ENCODE data around the gene ABCD1. TPM values are rescaled to one million over a fixed set of nuclear protein-coding genes. Genes with fewer than 3 reads are reported as not detected.
A peak's percentile ranks its signal among the peaks of the same experiment; 100 is the strongest.
"Not testable (repeated sequence)": the region's sequence is repeated elsewhere in the genome, so short reads cannot be mapped to it uniquely, and the experiment has no call there.

The ABCD1 gene
- total RNA-seq, 1 donor from 2014 or later: 27.2 TPM

GRCh38 chrX:153702336-153703035, 22.2 kb upstream of the ABCD1 start:
- Mint-ChIP-seq H3K27ac (ENCODE audit: unreplicated experiment) (no peak overlapping the region), H3K27me3 (ENCODE audit: low read depth, unreplicated experiment) (no peaks in the 10 kb centered on the region), H3K4me1 (ENCODE audit: low read depth, unreplicated experiment) (no peaks in the 10 kb centered on the region), H3K9me3 (ENCODE audit: unreplicated experiment) (no peaks in the 10 kb centered on the region), H3K4me3 (ENCODE audit: unreplicated experiment) (no peak overlapping the region), H3K36me3 (ENCODE audit: low read depth, unreplicated experiment) (peaks cover 2% of the 10 kb centered on the region)
- Histone ChIP-seq H3K4me1 (ENCODE audit: insufficient read depth, low read length) (peaks cover 5% of the 10 kb centered on the region), H4K20me1 (ENCODE audit: insufficient read depth, low read length) (peaks cover under 1% of the 10 kb centered on the region), H3K36me3 (ENCODE audit: insufficient read depth, low read length) (no peaks in the 10 kb centered on the region), H2AFZ (ENCODE audit: low read depth, low read length) (no peak overlapping the region), H3K9ac (ENCODE audit: low read length) (no peak overlapping the region), H3K4me3 (ENCODE audit: insufficient read depth, low read depth, low read length) (no peak overlapping the region), H3K27me3 (ENCODE audit: insufficient read depth, low read length) (no peaks in the 10 kb centered on the region), H3K4me2 (ENCODE audit: low read length) (no peak overlapping the region), H3K9me3 (ENCODE audit: insufficient read depth, low read depth, low read length) (no peaks in the 10 kb centered on the region), H3K79me2 (ENCODE audit: insufficient read depth, low read length) (no peaks in the 10 kb centered on the region), H3K27ac (ENCODE audit: low read depth, low read length) (no peak overlapping the region)
- DNase-seq (ENCODE audit: low read depth): no peak
- FAIRE-seq: no peak
- no peak for TF ChIP-seq CTCF (IDR thresholded peaks at IDR 0.05; ENCODE audit: insufficient read depth, low read depth, low read length)
- no peak for TF ChIP-seq EZH2 (IDR thresholded peaks at IDR 0.05; ENCODE audit: insufficient read depth, low read length)

- Mint-ChIP-seq H3K9me3 (ENCODE audit: unreplicated experiment) (no peaks in the 10 kb centered on the region), H3K27ac (ENCODE audit: unreplicated experiment) (no peak overlapping the region), H3K27me3 (ENCODE audit: low read depth, unreplicated experiment) (no peaks in the 10 kb centered on the region), H3K4me1 (ENCODE audit: low read depth, unreplicated experiment) (peaks cover 1% of the 10 kb centered on the region), H3K4me3 (ENCODE audit: unreplicated experiment) (no peak overlapping the region), H3K36me3 (ENCODE audit: low read depth, unreplicated experiment) (peaks cover 2% of the 10 kb centered on the region)
- Histone ChIP-seq H4K20me1 (ENCODE audit: insufficient read depth, low read length) (peaks cover 6% of the 10 kb centered on the region), H3K27me3 (ENCODE audit: insufficient read depth, low read length) (no peaks in the 10 kb centered on the region), H3K9ac (ENCODE audit: low read length) (no peak overlapping the region), H3K4me3 (ENCODE audit: insufficient read depth, low read depth, low read length) (no peak overlapping the region), H3K4me1 (ENCODE audit: insufficient read depth, low read length) (peaks cover 5% of the 10 kb centered on the region), H3K79me2 (ENCODE audit: insufficient read depth, low read length) (no peaks in the 10 kb centered on the region), H3K4me2 (ENCODE audit: low read length) (no peak overlapping the region), H3K36me3 (ENCODE audit: insufficient read depth, low read length) (no peaks in the 10 kb centered on the region), H3K27ac (ENCODE audit: low read depth, low read length) (no peak overlapping the region), H3K9me3 (ENCODE audit: insufficient read depth, low read depth, low read length) (no peaks in the 10 kb centered on the region), H2AFZ (ENCODE audit: low read depth, low read length) (no peak overlapping the region)
- no peak for TF ChIP-seq CTCF (IDR thresholded peaks at IDR 0.05; ENCODE audit: insufficient read depth, low read depth, low read length)
- TF ChIP-seq EZH2 (IDR thresholded peaks at IDR 0.05; ENCODE audit: insufficient read depth, low read length): no peak
- FAIRE-seq (no peak), DNase-seq (ENCODE audit: low read depth) (peak; percentile 73)
These were observed 21.7 kb upstream of the ABCD1 start for GRCh38 chrX:153703036-153703370.

- Histone ChIP-seq H3K36me3 (ENCODE audit: insufficient read depth, low read length) (no peaks in the 10 kb centered on the region), H3K4me2 (ENCODE audit: low read length) (no peak overlapping the region), H3K4me3 (ENCODE audit: insufficient read depth, low read depth, low read length) (no peak overlapping the region), H2AFZ (ENCODE audit: low read depth, low read length) (no peak overlapping the region), H3K79me2 (ENCODE audit: insufficient read depth, low read length) (no peaks in the 10 kb centered on the region), H3K27me3 (ENCODE audit: insufficient read depth, low read length) (no peaks in the 10 kb centered on the region), H4K20me1 (ENCODE audit: insufficient read depth, low read length) (peaks cover 8% of the 10 kb centered on the region), H3K9me3 (ENCODE audit: insufficient read depth, low read depth, low read length) (no peaks in the 10 kb centered on the region), H3K27ac (ENCODE audit: low read depth, low read length) (no peak overlapping the region), H3K4me1 (ENCODE audit: insufficient read depth, low read length) (peaks cover 5% of the 10 kb centered on the region), H3K9ac (ENCODE audit: low read length) (no peak overlapping the region)
- FAIRE-seq (no peak), DNase-seq (ENCODE audit: low read depth) (no peak)
- Mint-ChIP-seq H3K9me3 (ENCODE audit: unreplicated experiment) (no peaks in the 10 kb centered on the region), H3K36me3 (ENCODE audit: low read depth, unreplicated experiment) (no peaks in the 10 kb centered on the region), H3K4me3 (ENCODE audit: unreplicated experiment) (no peak overlapping the region), H3K27me3 (ENCODE audit: low read depth, unreplicated experiment) (no peaks in the 10 kb centered on the region), H3K4me1 (ENCODE audit: low read depth, unreplicated experiment) (peaks cover 6% of the 10 kb centered on the region), H3K27ac (ENCODE audit: unreplicated experiment) (no peak overlapping the region)
- TF ChIP-seq EZH2 (IDR thresholded peaks at IDR 0.05; ENCODE audit: insufficient read depth, low read length): no peak
- TF ChIP-seq CTCF (IDR thresholded peaks at IDR 0.05; ENCODE audit: insufficient read depth, low read depth, low read length): no peak
These were observed 20.6 kb upstream of the ABCD1 start for GRCh38 chrX:153704021-153704526.

GRCh38 chrX:153704631-153705402, 19.8 kb upstream of the ABCD1 start:
- not testable (repeated sequence) for H3K27ac Mint-ChIP-seq (ENCODE audit: unreplicated experiment); FAIRE-seq; H3K27ac ChIP-seq (ENCODE audit: low read depth, low read length); H3K79me2 ChIP-seq (ENCODE audit: insufficient read depth, low read length); H3K36me3 Mint-ChIP-seq (ENCODE audit: low read depth, unreplicated experiment); DNase-seq (ENCODE audit: low read depth); H3K4me3 Mint-ChIP-seq (ENCODE audit: unreplicated experiment); H3K4me1 Mint-ChIP-seq (ENCODE audit: low read depth, unreplicated experiment); H3K4me3 ChIP-seq (ENCODE audit: insufficient read depth, low read depth, low read length); H3K9ac ChIP-seq (ENCODE audit: low read length); H4K20me1 ChIP-seq (ENCODE audit: insufficient read depth, low read length); H3K36me3 ChIP-seq (ENCODE audit: insufficient read depth, low read length); H3K4me1 ChIP-seq (ENCODE audit: insufficient read depth, low read length); H3K4me2 ChIP-seq (ENCODE audit: low read length); H3K27me3 ChIP-seq (ENCODE audit: insufficient read depth, low read length); H3K9me3 Mint-ChIP-seq (ENCODE audit: unreplicated experiment); H2AFZ ChIP-seq (ENCODE audit: low read depth, low read length); H3K9me3 ChIP-seq (ENCODE audit: insufficient read depth, low read depth, low read length); H3K27me3 Mint-ChIP-seq (ENCODE audit: low read depth, unreplicated experiment)

All from astrocyte (in vitro differentiated cells and primary cell).